ENCODE data around the gene CLDN19. TPM values are rescaled to one million over a fixed set of nuclear protein-coding genes. Genes with fewer than 3 reads are reported as not detected.

The CLDN19 gene
- not detected for total RNA-seq
- not detected for polyA plus RNA-seq

GRCh38 chr1:42739753-42740700 is at the start of gene CLDN19:
TSS of gene CLDN19 (minus strand) at chr1:42740236. CDS start at chr1:42740063, 173 bp downstream.
- Histone ChIP-seq H3K4me3 (ENCODE audit: low read length in 2 of 2) (no peak within 1 kb of the TSS), H3K36me3 (ENCODE audit: insufficient read depth, low read length) (no peaks in the 10 kb centered on the region), H3K9me3 (ENCODE audit: control insufficient read depth in 1 of 2, low read length in 2 of 2) (no peaks in the 10 kb centered on the region), H3K27me3 (ENCODE audit: insufficient read depth, low read length) (no peaks in the 10 kb centered on the region), H3K4me1 (ENCODE audit: insufficient read depth, low read length) (no peaks in the 10 kb centered on the region), H3K27ac (ENCODE audit: low read depth, low read length) (no peak within 1 kb of the TSS)
- no peak within 1 kb of the TSS for H3K4me3 Mint-ChIP-seq
- peaks cover 1 to 12% (median 5%) of the 10 kb centered on the region in 4 donors for H3K4me1 Mint-ChIP-seq
- ChIA-PET CTCF (ENCODE audit: partially characterized antibody) (no interaction called here), POLR2A (ENCODE audit: partially characterized antibody) (no interaction called here)
- no peaks in the 10 kb centered on the region for H3K9me3 Mint-ChIP-seq
- H3K27me3 Mint-ChIP-seq, result no peaks in the 10 kb centered on the region
- intact Hi-C loops (cut with micrococcal nuclease), result no loop called here
- no peak for DNase-seq
- H3K36me3 Mint-ChIP-seq, result no peaks in the 10 kb centered on the region
- H3K27ac Mint-ChIP-seq, result peak within 1 kb of the TSS in 1 of 7 donors; percentile 22

GRCh38 chr1:42788021-42788420 is 48.0 kb upstream of the CLDN19 start:
- Mint-ChIP-seq H3K27me3 (no peaks in the 10 kb centered on the region), H3K4me3 (peak overlapping the region in 1 of 8 donors; percentile 6)

DNA sequence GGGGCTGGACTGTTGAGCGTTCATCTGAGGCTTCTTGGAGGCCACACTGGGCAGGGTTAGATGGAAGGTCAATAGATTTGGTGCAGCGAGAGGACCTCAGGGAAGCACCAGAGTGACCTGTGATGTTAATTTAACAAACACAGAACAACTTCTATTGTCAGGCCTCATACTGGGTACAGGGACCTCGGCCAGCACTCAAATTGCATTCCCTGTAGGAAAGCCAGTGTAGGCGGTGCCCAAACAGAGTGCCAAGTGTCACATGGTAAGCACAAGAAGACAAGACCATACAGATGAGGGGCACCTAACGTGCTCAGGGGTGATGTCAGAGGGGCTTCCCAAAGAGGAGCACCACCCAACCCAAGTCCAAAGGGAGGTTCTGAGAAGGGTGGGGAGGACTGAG is 46.1 kb upstream of the CLDN19 start:
- no peak for DNase-seq
- POLR2A ChIA-PET (ENCODE audit: partially characterized antibody), result interaction anchor here (1.6 to 2.9 kb wide), 2 partner anchors 19 to 21 kb away, joined by 4 to 16 read pairs; partner anchors contain the start of genes C1orf50 and P3H1
- CTCF ChIA-PET (ENCODE audit: partially characterized antibody), result interaction anchor here (1.5 kb wide), 1 partner anchor 40 kb away, joined by 4 read pairs; no protein-coding TSS in a partner anchor

More at GRCh38 chr1:42788021-42788420, 48.0 kb upstream of the CLDN19 start:
- H3K27ac Mint-ChIP-seq, result peak overlapping the region in 1 of 7 donors; percentile 19
- Histone ChIP-seq H3K36me3 (ENCODE audit: insufficient read depth, low read length) (no peaks in the 10 kb centered on the region), H3K4me3 (ENCODE audit: low read length in 2 of 2) (no peak overlapping the region), H3K27me3 (ENCODE audit: insufficient read depth, low read length) (no peaks in the 10 kb centered on the region), H3K4me1 (ENCODE audit: insufficient read depth, low read length) (peaks cover 14% of the 10 kb centered on the region), H3K9me3 (ENCODE audit: control insufficient read depth in 1 of 2, low read length in 2 of 2) (no peaks in the 10 kb centered on the region), H3K27ac (ENCODE audit: low read depth, low read length) (no peak overlapping the region)
- no peaks in the 10 kb centered on the region for H3K9me3 Mint-ChIP-seq
- no peak for DNase-seq
- CTCF ChIA-PET (ENCODE audit: partially characterized antibody), result no interaction called here
- intact Hi-C loops (cut with micrococcal nuclease), result no loop called here
- H3K36me3 Mint-ChIP-seq, result peaks cover 3% of the 10 kb centered on the region in 2 donors
- H3K4me1 Mint-ChIP-seq, result peaks cover 7 to 23% (median 12%) of the 10 kb centered on the region in 4 donors
- POLR2A ChIA-PET (ENCODE audit: partially characterized antibody), result no interaction called here

DNA sequence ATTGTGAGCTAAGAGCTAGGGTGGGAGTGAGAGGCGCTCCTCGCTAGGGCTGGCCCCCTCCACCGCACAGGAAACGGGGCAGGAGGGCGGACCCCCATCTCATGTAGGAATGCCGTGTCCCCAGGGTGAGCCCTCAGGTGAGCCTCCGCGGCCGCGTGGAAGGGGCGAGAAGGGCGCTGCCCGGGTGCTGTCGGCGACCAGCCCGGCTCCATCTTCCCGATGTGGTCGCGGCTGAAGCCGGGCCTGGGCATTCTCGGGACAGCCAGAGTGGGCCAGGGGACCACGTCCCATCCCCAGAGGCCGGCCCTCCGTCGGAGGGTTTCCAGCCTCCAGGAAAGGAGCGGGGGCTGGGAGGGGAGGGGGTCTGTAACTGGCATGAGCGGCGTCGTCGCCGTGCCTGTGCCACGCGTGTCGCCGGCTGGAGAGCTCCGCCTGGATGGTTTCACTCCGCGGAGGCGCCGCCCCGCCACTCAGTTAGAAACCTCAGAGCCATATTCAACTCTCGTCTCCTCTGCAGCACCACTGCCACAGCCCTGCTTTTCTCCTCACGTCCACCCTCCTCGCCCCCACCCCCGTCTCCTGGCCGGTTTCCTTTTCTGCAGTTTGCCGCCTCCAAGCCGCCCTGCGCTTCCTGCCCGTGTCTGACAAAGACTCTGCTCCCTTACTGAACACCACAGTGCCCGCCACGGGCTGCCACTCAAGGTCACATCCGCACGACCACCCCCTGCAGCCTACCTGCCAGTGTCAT is 45.1 kb upstream of the CLDN19 start, which contains the start of gene TMEM269:
TMEM269 (plus strand) TSS at position 46 of the 748 bp plus-strand sequence. CDS start 4,903 bp downstream, outside the sequence.
- peaks cover 0 to 2% (median 0%) of the 10 kb centered on the region in 8 donors for H3K9me3 Mint-ChIP-seq
- POLR2A ChIA-PET (ENCODE audit: partially characterized antibody), result interaction anchor here (0.6 to 2.9 kb wide), 4 partner anchors 19 to 103 kb away, joined by 3 to 16 read pairs (median 7); partner anchors contain the start of genes C1orf50, ERMAP, P3H1 and SVBP
- H3K27ac Mint-ChIP-seq, result peak within 1 kb of the TSS; percentile 43 to 90 (median 87)
- peak within 1 kb of the TSS; percentile 8 for H3K27ac ChIP-seq (ENCODE audit: low read depth, low read length)
- DNase-seq, result peak; percentile 35 to 66 (median 40)
- no peaks in the 10 kb centered on the region for H3K27me3 Mint-ChIP-seq
- H3K36me3 Mint-ChIP-seq, result peaks cover 14 to 20% of the 10 kb centered on the region in 2 donors
- no peaks in the 10 kb centered on the region for H3K9me3 ChIP-seq (ENCODE audit: control insufficient read depth in 1 of 2, low read length in 2 of 2)
- no peaks in the 10 kb centered on the region for H3K27me3 ChIP-seq (ENCODE audit: insufficient read depth, low read length)
- H3K36me3 ChIP-seq (ENCODE audit: insufficient read depth, low read length), result peaks cover 3% of the 10 kb centered on the region
- peak within 1 kb of the TSS; percentile 6 to 51 for H3K4me3 ChIP-seq (ENCODE audit: low read length in 2 of 2)
- H3K4me1 Mint-ChIP-seq, result peaks cover 8 to 23% (median 13%) of the 10 kb centered on the region in 4 donors
- peak within 1 kb of the TSS; percentile 85 to 94 (median 88) for H3K4me3 Mint-ChIP-seq
- H3K4me1 ChIP-seq (ENCODE audit: insufficient read depth, low read length), result peaks cover 14% of the 10 kb centered on the region
- intact Hi-C loops (cut with micrococcal nuclease), result no loop called here
- CTCF ChIA-PET (ENCODE audit: partially characterized antibody), result interaction anchor here (1.5 to 2.6 kb wide), 2 partner anchors 39 to 288 kb away, joined by 4 to 12 read pairs; no protein-coding TSS in a partner anchor

More for the DNA sequence above, 46.1 kb upstream of the CLDN19 start:
- no peaks in the 10 kb centered on the region for H3K36me3 ChIP-seq (ENCODE audit: insufficient read depth, low read length)
- H3K27ac Mint-ChIP-seq, result peak overlapping the region in 4 of 7 donors; percentile 21 to 90 (median 56)
- H3K9me3 ChIP-seq (ENCODE audit: control insufficient read depth in 1 of 2, low read length in 2 of 2), result no peaks in the 10 kb centered on the region
- intact Hi-C loops (cut with micrococcal nuclease), result no loop called here
- peak overlapping the region in 7 of 8 donors; percentile 85 to 94 (median 89) for H3K4me3 Mint-ChIP-seq
- peaks cover 14% of the 10 kb centered on the region for H3K4me1 ChIP-seq (ENCODE audit: insufficient read depth, low read length)
- no peaks in the 10 kb centered on the region for H3K27me3 ChIP-seq (ENCODE audit: insufficient read depth, low read length)
- peaks cover 8 to 10% of the 10 kb centered on the region in 2 donors for H3K36me3 Mint-ChIP-seq
- no peak overlapping the region for H3K4me3 ChIP-seq (ENCODE audit: low read length in 2 of 2)
- H3K9me3 Mint-ChIP-seq, result peaks cover 0 to 2% (median 0%) of the 10 kb centered on the region in 8 donors
- peaks cover 8 to 23% (median 13%) of the 10 kb centered on the region in 4 donors for H3K4me1 Mint-ChIP-seq
- no peaks in the 10 kb centered on the region for H3K27me3 Mint-ChIP-seq
- H3K27ac ChIP-seq (ENCODE audit: low read depth, low read length), result no peak overlapping the region

GRCh38 chr1:42784547-42784945 is 44.5 kb upstream of the CLDN19 start:
- Histone ChIP-seq H3K27me3 (ENCODE audit: insufficient read depth, low read length) (no peaks in the 10 kb centered on the region), H3K4me1 (ENCODE audit: insufficient read depth, low read length) (peaks cover 14% of the 10 kb centered on the region), H3K36me3 (ENCODE audit: insufficient read depth, low read length) (peaks cover 3% of the 10 kb centered on the region), H3K9me3 (ENCODE audit: control insufficient read depth in 1 of 2, low read length in 2 of 2) (no peaks in the 10 kb centered on the region), H3K27ac (ENCODE audit: low read depth, low read length) (no peak overlapping the region), H3K4me3 (ENCODE audit: low read length in 2 of 2) (no peak overlapping the region)
- CTCF ChIA-PET (ENCODE audit: partially characterized antibody), result interaction anchor here (1.5 to 2.6 kb wide), 2 partner anchors 38 to 288 kb away, joined by 4 to 12 read pairs; no protein-coding TSS in a partner anchor
- H3K27me3 Mint-ChIP-seq, result no peaks in the 10 kb centered on the region
- peaks cover 15 to 25% of the 10 kb centered on the region in 2 donors for H3K36me3 Mint-ChIP-seq
- peaks cover 8 to 23% (median 13%) of the 10 kb centered on the region in 4 donors for H3K4me1 Mint-ChIP-seq
- intact Hi-C loops (cut with micrococcal nuclease), result no loop called here
- POLR2A ChIA-PET (ENCODE audit: partially characterized antibody), result interaction anchor here (0.6 to 2.9 kb wide), 4 partner anchors 18 to 103 kb away, joined by 3 to 16 read pairs (median 7); partner anchors contain the start of genes C1orf50, ERMAP, P3H1 and SVBP
- peaks cover 0 to 2% (median 0%) of the 10 kb centered on the region in 8 donors for H3K9me3 Mint-ChIP-seq
- no peak for DNase-seq
- peak overlapping the region in 6 of 8 donors; percentile 33 to 94 (median 61) for H3K4me3 Mint-ChIP-seq
- H3K27ac Mint-ChIP-seq, result peak overlapping the region in 4 of 7 donors; percentile 6 to 88 (median 48)

- intact Hi-C loops (cut with micrococcal nuclease), result no loop called here
- Mint-ChIP-seq H3K4me3 (no peak overlapping the region), H3K4me1 (peaks cover 8 to 24% (median 13%) of the 10 kb centered on the region in 4 donors), H3K27me3 (no peaks in the 10 kb centered on the region), H3K36me3 (peaks cover 22 to 36% of the 10 kb centered on the region in 2 donors), H3K9me3 (peaks cover 0 to 2% (median 0%) of the 10 kb centered on the region in 8 donors), H3K27ac (no peak overlapping the region)
- H3K4me1 ChIP-seq (ENCODE audit: insufficient read depth, low read length), result peaks cover 14% of the 10 kb centered on the region
- H3K9me3 ChIP-seq (ENCODE audit: control insufficient read depth in 1 of 2, low read length in 2 of 2), result no peaks in the 10 kb centered on the region
- no peaks in the 10 kb centered on the region for H3K27me3 ChIP-seq (ENCODE audit: insufficient read depth, low read length)
- DNase-seq, result no peak
- H3K27ac ChIP-seq (ENCODE audit: low read depth, low read length), result no peak overlapping the region
- ChIA-PET CTCF (ENCODE audit: partially characterized antibody) (interaction anchor here (0.5 to 2.6 kb wide), 7 partner anchors 13 to 290 kb away, joined by 3 to 12 read pairs (median 4); partner anchors contain the start of genes C1orf50 and P3H1), POLR2A (ENCODE audit: partially characterized antibody) (interaction anchor here (1.6 to 2.2 kb wide), 3 partner anchors 10 to 34 kb away, joined by 3 to 10 read pairs (median 4); partner anchors contain the start of genes C1orf50, ERMAP, P3H1 and SVBP)
- no peak overlapping the region for H3K4me3 ChIP-seq (ENCODE audit: low read length in 2 of 2)
- H3K36me3 ChIP-seq (ENCODE audit: insufficient read depth, low read length), result peaks cover 10% of the 10 kb centered on the region
These were observed 43.1 kb upstream of the CLDN19 start for GRCh38 chr1:42783092-42783491.

Data from CD4-positive, alpha-beta memory T cell (primary cell).